Urothelium cell line (cell line): ENCODE measurements around the gene CDO1.

Experiments
- DNase-seq: peaks from one replicate; pipeline ENCODE4 v3.0.0; 2011; ENCODE audit warnings: low spot score, mixed read lengths
- FAIRE-seq: peaks from 2 replicates; lab custom pipeline; 2011; peaks lifted over from hg19 to GRCh38; lab: Jason Lieb, UNC

The CDO1 gene

DNA sequence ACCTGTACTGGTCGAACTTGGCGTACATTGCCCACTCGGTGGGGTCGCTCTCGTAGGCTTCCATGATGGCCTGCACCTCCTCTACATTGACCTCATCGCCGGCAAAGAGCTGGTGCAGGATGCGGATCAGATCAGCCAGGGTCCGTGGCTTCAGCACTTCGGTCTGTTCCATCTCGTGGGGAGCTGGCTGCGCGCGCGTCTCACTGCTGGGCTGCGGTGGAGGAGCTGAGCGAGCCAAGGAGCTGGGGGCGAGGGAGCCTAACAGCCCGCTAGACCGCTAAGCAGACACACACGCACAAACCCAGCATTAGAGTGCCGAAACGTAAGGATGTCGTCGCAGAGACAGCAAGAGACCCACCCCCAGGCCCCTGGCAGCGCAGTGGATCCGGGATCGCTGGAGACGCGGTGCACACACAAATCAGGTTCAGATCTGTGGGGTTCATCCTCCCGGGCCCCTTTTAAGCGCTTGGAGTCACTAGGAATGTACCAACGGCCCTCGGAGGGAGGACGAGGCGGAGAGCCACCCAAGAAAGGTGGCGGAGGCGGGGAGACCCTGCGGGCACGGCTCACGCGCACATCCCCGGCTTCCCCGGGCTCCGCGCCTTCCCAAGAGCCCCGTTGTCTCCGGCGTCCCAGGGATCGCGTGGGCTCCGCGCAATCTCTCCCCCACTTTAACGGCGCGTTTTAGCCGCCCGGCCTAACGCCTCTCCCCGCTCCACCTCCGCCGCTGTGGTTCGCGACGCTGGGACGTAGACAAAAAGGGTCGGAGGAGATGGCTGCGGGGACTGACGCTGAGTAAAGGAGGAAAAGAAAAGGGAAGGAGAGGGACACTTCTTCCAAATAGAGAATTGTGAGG, at the start of gene CDO1:
Gene CDO1, minus strand, starts transcription at position 434 of the 856 bp plus-strand sequence. Its CDS starts 262 bp downstream, at position 172.
- peak; percentile 34 for DNase-seq

GRCh38 chr5:115859378-115859777, 42.9 kb upstream of the CDO1 start:
- DNase-seq (no peak), FAIRE-seq (no peak)

More for the DNA sequence above, at the start of gene CDO1:
- peak; percentile 72 for FAIRE-seq

GRCh38 chr5:115858396-115858795, 41.9 kb upstream of the CDO1 start:
- FAIRE-seq = no peak
- no peak for DNase-seq

DNA sequence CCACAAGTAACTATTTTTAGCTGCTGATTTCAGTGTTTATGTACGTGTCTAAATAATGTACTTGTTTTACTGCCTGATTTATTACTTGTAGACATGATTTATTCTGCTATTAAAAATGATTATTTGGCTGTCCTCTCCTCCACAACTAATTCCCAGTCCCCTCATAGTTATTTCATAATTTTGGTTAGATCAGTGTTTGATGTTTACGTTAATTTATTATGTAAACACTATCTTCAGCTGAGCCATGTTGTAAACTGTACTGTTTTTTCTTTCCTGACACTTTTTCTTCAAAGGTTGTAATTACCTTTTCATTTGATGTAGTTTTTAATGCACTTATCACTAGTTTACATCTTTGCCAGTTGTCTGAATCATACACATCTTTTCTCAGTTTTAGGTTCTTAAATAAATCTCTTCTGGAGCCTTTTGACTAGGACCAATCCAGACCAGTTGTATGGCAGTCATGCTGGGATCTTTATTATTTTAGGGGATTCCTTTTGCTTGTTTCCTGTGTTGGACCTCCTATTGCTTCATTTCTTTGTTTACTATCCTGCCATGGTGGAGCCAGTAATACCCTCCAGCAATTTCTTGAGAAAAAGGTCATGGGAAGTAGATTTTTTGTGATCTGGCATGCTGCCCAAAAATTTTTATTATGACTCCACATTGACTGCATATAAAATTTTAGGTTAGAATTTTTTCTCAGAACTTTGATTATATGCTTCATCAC, 41.3 kb upstream of the CDO1 start:
- DNase-seq = no peak
- no peak for FAIRE-seq

GRCh38 chr5:115857057-115857479, 40.6 kb upstream of the CDO1 start:
- FAIRE-seq (no peak), DNase-seq (no peak)

GRCh38 chr5:115855959-115856358, 39.5 kb upstream of the CDO1 start:
- FAIRE-seq (no peak), DNase-seq (no peak)

DNA sequence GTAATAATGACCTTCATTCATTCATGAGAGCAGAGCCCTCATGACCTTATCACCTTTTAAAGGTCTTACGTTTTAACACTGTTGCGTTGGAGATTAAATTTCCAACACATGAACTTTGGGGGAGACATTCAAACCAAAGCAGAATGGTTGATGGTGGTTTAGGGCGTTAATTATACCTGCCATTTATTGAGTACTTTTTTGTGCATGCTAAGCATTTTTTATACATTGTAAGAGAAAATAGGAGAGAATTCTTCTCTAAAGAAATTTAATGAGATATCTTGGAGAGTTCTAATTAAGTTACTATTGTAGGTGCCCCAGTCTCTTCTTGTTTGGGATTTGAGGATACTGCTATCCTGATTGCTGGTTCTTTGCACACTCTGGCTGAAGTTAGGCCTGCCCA, 37.7 kb upstream of the CDO1 start:
- DNase-seq (no peak), FAIRE-seq (no peak)

GRCh38 chr5:115850744-115851416, 34.4 kb upstream of the CDO1 start:
- no peak for DNase-seq
- FAIRE-seq = no peak

- DNase-seq (no peak), FAIRE-seq (peak; percentile 23)
Measured at GRCh38 chr5:115849258-115849798, 32.9 kb upstream of the CDO1 start.

GRCh38 chr5:115847290-115847689, 30.8 kb upstream of the CDO1 start:
- FAIRE-seq (no peak), DNase-seq (no peak)

- DNase-seq = no peak
- FAIRE-seq = no peak
Measured at GRCh38 chr5:115844321-115844817, 27.9 kb upstream of the CDO1 start.

DNA sequence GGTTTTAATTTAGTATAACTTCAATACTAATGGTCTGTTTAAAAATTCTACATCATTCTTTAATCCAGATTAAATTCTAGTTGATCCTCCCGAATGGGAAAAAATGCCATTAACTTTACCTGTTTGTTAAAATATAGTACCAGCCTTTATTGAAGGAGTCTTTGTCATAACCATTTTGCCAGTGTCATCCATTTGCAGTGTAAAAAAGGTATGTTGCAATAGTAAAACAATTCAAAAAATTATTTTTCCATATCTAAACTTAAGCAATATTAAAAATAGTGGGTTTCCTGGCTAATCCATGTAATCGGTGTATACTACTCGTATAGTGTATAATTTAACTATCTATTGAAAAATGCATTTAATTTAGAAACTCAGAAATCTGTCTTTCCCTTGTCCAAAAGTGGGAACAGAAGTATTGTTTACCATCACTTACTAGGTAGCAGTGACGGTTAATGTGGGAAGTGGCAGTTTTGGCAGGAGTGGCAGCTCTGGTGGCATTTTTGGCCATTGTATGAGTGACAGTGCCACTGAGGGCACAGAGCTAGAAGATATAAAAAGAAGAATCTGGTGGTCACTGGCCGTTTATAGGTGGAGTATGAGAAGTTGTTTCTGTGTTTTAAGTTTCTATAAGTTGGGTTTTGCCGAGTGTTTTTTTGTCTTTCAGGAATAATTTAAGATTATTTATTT, 27.1 kb upstream of the CDO1 start:
- FAIRE-seq (no peak), DNase-seq (no peak)

DNA sequence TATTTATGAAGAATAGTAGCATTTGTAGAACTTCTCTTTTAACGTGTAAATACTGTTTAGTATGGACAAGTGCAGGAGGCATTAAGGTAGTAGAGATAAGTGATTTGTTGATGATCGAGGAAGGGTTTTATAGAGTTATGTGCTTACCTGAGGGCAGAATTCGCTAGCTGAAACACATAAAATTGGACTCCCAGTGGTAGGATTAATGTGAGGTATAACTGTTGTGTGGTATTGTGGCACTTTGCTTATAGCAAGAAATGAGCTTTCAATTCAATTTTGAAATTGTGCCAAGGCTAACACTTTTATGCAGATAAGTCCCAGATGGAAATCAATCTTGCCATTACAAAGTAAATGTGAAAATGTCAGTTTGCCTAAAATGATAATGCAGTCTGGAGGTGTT, 26.5 kb upstream of the CDO1 start:
- no peak for FAIRE-seq
- DNase-seq = no peak

DNA sequence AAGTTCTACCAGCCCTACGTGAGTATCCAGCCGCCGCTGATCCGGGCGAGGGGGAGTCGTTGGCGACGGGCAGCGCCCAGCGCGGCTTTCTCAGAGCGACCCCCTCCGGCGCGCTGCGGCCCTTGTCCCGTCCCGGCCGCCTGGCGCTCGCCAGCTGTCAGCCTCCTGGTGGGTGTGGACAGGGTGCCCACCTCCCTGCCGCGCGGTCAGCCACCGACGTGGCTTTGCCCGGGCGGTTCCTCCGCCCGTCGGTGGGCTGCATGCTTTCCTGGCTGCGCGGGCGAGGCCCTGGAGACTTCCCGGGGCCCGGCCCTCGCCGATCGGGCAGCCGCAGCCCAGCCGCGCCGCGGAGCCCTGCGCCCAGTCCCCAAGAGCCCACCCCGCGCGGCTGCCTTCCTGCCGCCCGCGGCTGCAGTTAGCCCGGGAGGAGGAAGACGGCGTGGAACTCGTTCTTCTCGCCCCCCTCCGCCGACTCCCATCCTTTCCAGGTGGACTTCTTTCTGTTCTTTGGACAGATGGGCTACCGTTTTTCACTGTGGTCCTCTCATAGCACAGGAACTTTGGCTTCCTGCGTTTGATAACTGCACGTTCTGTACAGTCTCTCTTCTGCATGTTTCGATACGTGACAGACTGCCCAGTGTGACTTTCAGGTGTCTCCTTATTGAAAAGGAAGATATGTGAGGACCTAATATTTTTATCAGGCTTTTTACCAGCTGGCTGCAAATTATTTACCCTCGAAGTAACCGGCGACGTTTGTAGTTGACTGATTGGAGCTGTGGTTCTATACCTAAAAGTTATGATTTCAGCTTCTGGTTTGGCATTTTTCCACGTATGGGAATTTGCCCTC, 25.9 kb upstream of the CDO1 start:
- FAIRE-seq (no peak), DNase-seq (peak; percentile 83)

GRCh38 chr5:115841382-115842088, 25.1 kb upstream of the CDO1 start, which contains the start of the genes AP3S1 and ATG12:
Gene AP3S1, plus strand, starts transcription at chr5:115841935. Its CDS starts 103 bp downstream, at chr5:115842038.
Gene ATG12, minus strand, starts transcription at chr5:115841565. Its CDS starts 13 bp downstream, at chr5:115841552.
- DNase-seq = peak; percentile 91
- FAIRE-seq = peak; percentile 86

- DNase-seq (no peak), FAIRE-seq (no peak)
Measured at GRCh38 chr5:115840873-115841272, 24.4 kb upstream of the CDO1 start.

- DNase-seq (peak; percentile 37), FAIRE-seq (no peak)
Measured at GRCh38 chr5:115838885-115839518, 22.5 kb upstream of the CDO1 start.

GRCh38 chr5:115835481-115835880, 19.0 kb upstream of the CDO1 start:
- DNase-seq (no peak), FAIRE-seq (no peak)
